ENCODE measurements around the gene SUDS3. TPM values are rescaled to one million over a fixed set of nuclear protein-coding genes. Genes with fewer than 3 reads are reported as not detected.
"Not testable (repeated sequence)": the region's sequence is repeated elsewhere in the genome, so short reads cannot be mapped to it uniquely, and the experiment has no call there.

Gene SUDS3
- polyA plus RNA-seq, 1 donor (not counting 4 experiments of a cell fraction or from before 2014, with no cell fraction given) = 32.4 TPM

DNA sequence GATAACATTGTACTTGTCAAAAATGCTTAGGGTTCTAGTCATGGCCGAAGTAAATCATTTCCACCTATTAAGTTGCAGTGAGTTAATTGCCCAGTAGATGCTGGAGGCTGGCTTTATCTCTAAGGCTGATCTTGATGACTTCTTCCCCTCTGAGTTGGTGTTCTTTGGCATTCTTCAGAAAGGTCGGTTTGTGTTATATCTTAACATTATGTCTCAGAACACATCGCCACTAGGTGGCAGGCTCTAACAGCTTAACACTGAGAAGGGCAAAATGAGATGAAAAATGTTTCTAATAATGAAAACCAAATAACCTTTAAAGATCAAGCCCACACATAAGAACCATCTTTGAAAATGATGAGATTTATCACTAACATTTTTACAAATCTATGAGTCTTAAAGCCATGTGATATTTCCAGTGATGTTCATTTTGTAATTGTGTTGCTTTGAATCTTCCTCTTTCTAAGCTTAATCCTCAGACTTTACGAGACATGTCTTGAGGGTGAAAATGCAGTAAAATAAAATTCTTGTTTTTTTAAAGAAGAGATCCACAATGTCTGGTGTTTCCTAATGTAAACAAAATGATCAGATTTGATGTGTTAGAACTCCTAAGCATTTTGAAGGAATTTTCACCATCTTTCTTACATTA, 28.6 kb downstream of the SUDS3 start:
- H4K20me1 ChIP-seq (ENCODE audit: control insufficient read depth, extremely low read depth, insufficient read depth, low read length) = no peaks in the 10 kb centered on the region
- H3K9ac ChIP-seq (ENCODE audit: control insufficient read depth, extremely low read depth, insufficient read depth, low read length) = no peak overlapping the region
- no peak overlapping the region for H3K4me2 ChIP-seq (ENCODE audit: control insufficient read depth, extremely low read depth, insufficient read depth, low read depth, low read length)
- no peaks in the 10 kb centered on the region for H3K9me3 ChIP-seq (ENCODE audit: control insufficient read depth, low read depth, low read length)
- H3K79me2 ChIP-seq (ENCODE audit: control insufficient read depth, insufficient read depth, low read length) = no peaks in the 10 kb centered on the region
- FAIRE-seq = no peak
- H3K4me3 ChIP-seq (ENCODE audit: control insufficient read depth in 2 of 3, extremely low read depth in 1 of 3, insufficient read depth in 2 of 3, low read depth in 1 of 3, low read length in 3 of 3) = no peak overlapping the region
- TF ChIP-seq, protein P1, sequence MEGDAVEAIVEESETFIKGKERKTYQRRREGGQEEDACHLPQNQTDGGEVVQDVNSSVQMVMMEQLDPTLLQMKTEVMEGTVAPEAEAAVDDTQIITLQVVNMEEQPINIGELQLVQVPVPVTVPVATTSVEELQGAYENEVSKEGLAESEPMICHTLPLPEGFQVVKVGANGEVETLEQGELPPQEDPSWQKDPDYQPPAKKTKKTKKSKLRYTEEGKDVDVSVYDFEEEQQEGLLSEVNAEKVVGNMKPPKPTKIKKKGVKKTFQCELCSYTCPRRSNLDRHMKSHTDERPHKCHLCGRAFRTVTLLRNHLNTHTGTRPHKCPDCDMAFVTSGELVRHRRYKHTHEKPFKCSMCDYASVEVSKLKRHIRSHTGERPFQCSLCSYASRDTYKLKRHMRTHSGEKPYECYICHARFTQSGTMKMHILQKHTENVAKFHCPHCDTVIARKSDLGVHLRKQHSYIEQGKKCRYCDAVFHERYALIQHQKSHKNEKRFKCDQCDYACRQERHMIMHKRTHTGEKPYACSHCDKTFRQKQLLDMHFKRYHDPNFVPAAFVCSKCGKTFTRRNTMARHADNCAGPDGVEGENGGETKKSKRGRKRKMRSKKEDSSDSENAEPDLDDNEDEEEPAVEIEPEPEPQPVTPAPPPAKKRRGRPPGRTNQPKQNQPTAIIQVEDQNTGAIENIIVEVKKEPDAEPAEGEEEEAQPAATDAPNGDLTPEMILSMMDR (optimal IDR thresholded peaks at IDR 0.05 in 1 of 3, IDR thresholded peaks at IDR 0.05 in 1 of 3, conservative IDR thresholded peaks at IDR 0.05 in 1 of 3; ENCODE audit: extremely low read depth in 1 of 3, insufficient read depth in 2 of 3, low read length in 3 of 3) = peak; percentile 12 to 59 (median 48)
- no peak for TF ChIP-seq EZH2 (IDR thresholded peaks at IDR 0.05; ENCODE audit: low read length)
- H3K36me3 ChIP-seq (ENCODE audit: control insufficient read depth in 2 of 2, extremely low read depth in 1 of 2, insufficient read depth in 2 of 2, low read length in 2 of 2) = peaks cover 6 to 17% of the 10 kb centered on the region in 2 experiments
- no peak overlapping the region for H2AFZ ChIP-seq (ENCODE audit: control insufficient read depth, low read length)
- H3K4me1 ChIP-seq (ENCODE audit: control insufficient read depth, extremely low read depth, insufficient read depth, low read length) = no peaks in the 10 kb centered on the region
- H3K9me1 ChIP-seq (ENCODE audit: control insufficient read depth, extremely low read depth, insufficient read depth, low read length) = no peaks in the 10 kb centered on the region
- dilution Hi-C loops (cut with MboI; ENCODE audit: extremely low pct_ligation_motif_present, low sequenced_read_pairs) = no loop called here
- no peaks in the 10 kb centered on the region for H3K27me3 ChIP-seq (ENCODE audit: control insufficient read depth, extremely low read depth, insufficient read depth, low read length)
- H3K27ac ChIP-seq (ENCODE audit: control insufficient read depth, insufficient read depth, low read length) = no peak overlapping the region
- DNase-seq (ENCODE audit: low read depth, low spot score) = peak; percentile 19

DNA sequence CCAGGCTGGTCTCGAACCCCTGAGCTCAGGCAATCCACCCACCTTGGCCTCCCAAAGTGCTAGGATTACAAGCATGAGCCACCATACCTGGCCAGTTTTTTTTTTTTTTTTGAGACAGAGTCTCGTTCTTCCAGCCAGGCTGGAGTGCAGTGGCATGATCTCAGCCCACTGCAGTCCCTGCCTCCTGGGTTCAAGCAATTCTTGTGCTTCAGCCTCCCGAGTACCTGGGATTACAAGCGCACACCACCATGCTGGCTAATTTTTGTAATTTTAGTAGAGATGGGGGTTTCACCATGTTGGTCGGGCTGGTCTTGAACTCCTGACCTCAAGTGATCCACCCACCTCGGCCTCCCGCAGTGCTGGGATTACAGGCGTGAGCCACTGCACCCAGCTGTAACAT, 31.9 kb downstream of the SUDS3 start:
- H2AFZ ChIP-seq (ENCODE audit: control insufficient read depth, low read length); H3K9me1 ChIP-seq (ENCODE audit: control insufficient read depth, extremely low read depth, insufficient read depth, low read length); H4K20me1 ChIP-seq (ENCODE audit: control insufficient read depth, extremely low read depth, insufficient read depth, low read length); H3K27ac ChIP-seq (ENCODE audit: control insufficient read depth, insufficient read depth, low read length); DNase-seq (ENCODE audit: low read depth, low spot score); H3K27me3 ChIP-seq (ENCODE audit: control insufficient read depth, extremely low read depth, insufficient read depth, low read length); FAIRE-seq; H3K79me2 ChIP-seq (ENCODE audit: control insufficient read depth, insufficient read depth, low read length); H3K4me1 ChIP-seq (ENCODE audit: control insufficient read depth, extremely low read depth, insufficient read depth, low read length); dilution Hi-C loops (cut with MboI; ENCODE audit: extremely low pct_ligation_motif_present, low sequenced_read_pairs); H3K9ac ChIP-seq (ENCODE audit: control insufficient read depth, extremely low read depth, insufficient read depth, low read length); H3K4me2 ChIP-seq (ENCODE audit: control insufficient read depth, extremely low read depth, insufficient read depth, low read depth, low read length); H3K9me3 ChIP-seq (ENCODE audit: control insufficient read depth, low read depth, low read length); H3K4me3 ChIP-seq (ENCODE audit: control insufficient read depth in 2 of 3, extremely low read depth in 1 of 3, insufficient read depth in 2 of 3, low read depth in 1 of 3, low read length in 3 of 3): not testable (repeated sequence)
- peaks cover 12 to 24% of the 10 kb centered on the region in 2 experiments for H3K36me3 ChIP-seq (ENCODE audit: control insufficient read depth in 2 of 2, extremely low read depth in 1 of 2, insufficient read depth in 2 of 2, low read length in 2 of 2)

DNA sequence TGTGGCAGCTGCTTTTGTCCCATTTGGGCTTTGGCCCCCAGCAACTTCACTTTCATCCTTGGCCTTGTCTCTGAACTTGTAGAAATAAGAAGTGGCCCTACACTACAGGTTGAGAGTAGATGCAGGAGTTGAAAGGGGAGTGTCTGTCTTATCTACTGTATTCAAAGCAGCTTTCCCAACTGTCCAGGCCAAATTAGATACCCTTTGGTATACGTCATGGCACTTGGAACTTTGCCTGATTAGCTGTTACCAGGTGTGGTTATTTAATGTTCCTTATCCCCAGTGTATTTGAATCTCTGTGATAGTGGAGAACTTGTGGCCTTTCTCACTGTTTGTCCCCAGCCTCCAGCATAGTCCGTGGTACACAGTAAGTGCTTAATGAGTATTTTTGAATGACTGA, 33.5 kb downstream of the SUDS3 start:
- Histone ChIP-seq H3K9ac (ENCODE audit: control insufficient read depth, extremely low read depth, insufficient read depth, low read length) (no peak overlapping the region), H3K27ac (ENCODE audit: control insufficient read depth, insufficient read depth, low read length) (no peak overlapping the region), H3K27me3 (ENCODE audit: control insufficient read depth, extremely low read depth, insufficient read depth, low read length) (no peaks in the 10 kb centered on the region), H3K4me2 (ENCODE audit: control insufficient read depth, extremely low read depth, insufficient read depth, low read depth, low read length) (no peak overlapping the region), H4K20me1 (ENCODE audit: control insufficient read depth, extremely low read depth, insufficient read depth, low read length) (no peaks in the 10 kb centered on the region), H3K4me1 (ENCODE audit: control insufficient read depth, extremely low read depth, insufficient read depth, low read length) (no peaks in the 10 kb centered on the region), H2AFZ (ENCODE audit: control insufficient read depth, low read length) (no peak overlapping the region), H3K9me1 (ENCODE audit: control insufficient read depth, extremely low read depth, insufficient read depth, low read length) (no peaks in the 10 kb centered on the region), H3K9me3 (ENCODE audit: control insufficient read depth, low read depth, low read length) (no peaks in the 10 kb centered on the region), H3K4me3 (ENCODE audit: control insufficient read depth in 2 of 3, extremely low read depth in 1 of 3, insufficient read depth in 2 of 3, low read depth in 1 of 3, low read length in 3 of 3) (no peak overlapping the region), H3K36me3 (ENCODE audit: control insufficient read depth in 2 of 2, extremely low read depth in 1 of 2, insufficient read depth in 2 of 2, low read length in 2 of 2) (peaks cover 12 to 26% of the 10 kb centered on the region in 2 experiments), H3K79me2 (ENCODE audit: control insufficient read depth, insufficient read depth, low read length) (no peaks in the 10 kb centered on the region)
- dilution Hi-C loops (cut with MboI; ENCODE audit: extremely low pct_ligation_motif_present, low sequenced_read_pairs) = no loop called here
- FAIRE-seq = no peak
- no peak for DNase-seq (ENCODE audit: low read depth, low spot score)
- TF ChIP-seq, protein P1 (optimal IDR thresholded peaks at IDR 0.05 in 1 of 3, IDR thresholded peaks at IDR 0.05 in 1 of 3, conservative IDR thresholded peaks at IDR 0.05 in 1 of 3; ENCODE audit: extremely low read depth in 1 of 3, insufficient read depth in 2 of 3, low read length in 3 of 3) = no peak
- TF ChIP-seq EZH2 (IDR thresholded peaks at IDR 0.05; ENCODE audit: low read length) = no peak

All from keratinocyte (primary cell).